Fibroblast of the aortic adventitia (primary cell): ENCODE data around the gene TM9SF3. TPM values are rescaled to one million over a fixed set of nuclear protein-coding genes. Genes with fewer than 3 reads are reported as not detected.

ENCODE experiments used
- DNase-seq: peaks from one replicate; pipeline ENCODE4 v3.0.0-alpha.2; 2010; ENCODE audit warnings: low read depth
- H3K4me3 ChIP-seq: 2 replicates; pipeline ENCODE4 v1.5.1; 2011; ENCODE audit warnings: low read depth, mild to moderate bottlenecking, control low read depth, low read length, moderate library complexity
- CTCF ChIP-seq: IDR thresholded peaks from 2 replicates; pipeline ENCODE4 v1.5.1; 2011; ENCODE audit warnings: mild to moderate bottlenecking, low read length, control low read depth, inconsistent platforms; ENCODE audit not compliant: insufficient read depth
- total RNA-seq: library from RNA; depleted of rRNA; stranded (reverse); fragments of >200 nt; gene quantifications from 2 replicates; pipeline ENCODE4 v1.2.3, GENCODE V29; 2012; ENCODE audit warnings: low replicate concordance

TM9SF3 gene
- total RNA-seq, 1 donor, result 120 TPM

GRCh38 chr10:96613576-96613975 lies 26.8 kb upstream of the TM9SF3 start:
- no peak for TF ChIP-seq CTCF
- no peak for DNase-seq
- no peak overlapping the region for H3K4me3 ChIP-seq

GRCh38 chr10:96612055-96612830 lies 25.4 kb upstream of the TM9SF3 start:
- no peak for DNase-seq
- no peak overlapping the region for H3K4me3 ChIP-seq
- TF ChIP-seq CTCF, result no peak

- TF ChIP-seq CTCF, result no peak
- H3K4me3 ChIP-seq, result no peak overlapping the region
- DNase-seq, result no peak
Measured at GRCh38 chr10:96610817-96611216, 24.0 kb upstream of the TM9SF3 start.

- no peak overlapping the region for H3K4me3 ChIP-seq
- TF ChIP-seq CTCF, result no peak
- no peak for DNase-seq
Measured at GRCh38 chr10:96609510-96609909, 22.7 kb upstream of the TM9SF3 start.

- no peak overlapping the region for H3K4me3 ChIP-seq
- DNase-seq, result no peak
- TF ChIP-seq CTCF, result no peak
Measured at GRCh38 chr10:96608805-96609204, 22.0 kb upstream of the TM9SF3 start.

GRCh38 chr10:96608262-96608661 lies 21.4 kb upstream of the TM9SF3 start:
- H3K4me3 ChIP-seq, result no peak overlapping the region
- no peak for TF ChIP-seq CTCF
- DNase-seq, result no peak

GRCh38 chr10:96606946-96607345 lies 20.1 kb upstream of the TM9SF3 start:
- no peak for TF ChIP-seq CTCF
- H3K4me3 ChIP-seq, result no peak overlapping the region
- DNase-seq, result no peak
